Kidney (tissue), 11 donors: Measurements from ENCODE around the gene SEC22B. TPM values are rescaled to one million over a fixed set of nuclear protein-coding genes. Genes with fewer than 3 reads are reported as not detected.
"Not testable (repeated sequence)": the region's sequence is repeated elsewhere in the genome, so short reads cannot be mapped to it uniquely, and the experiment has no call there.

Experiments used
- DNase-seq, 5 donors: peaks; one replicate each; pipeline ENCODE4 v3.0.0-alpha.2; 2013 to 2020
- FAIRE-seq: peaks from 2 replicates; lab custom pipeline; 2012; peaks lifted over from hg19 to GRCh38; lab: Jason Lieb, UNC
- H3K27ac ChIP-seq, 2 donors: one replicate each; pipeline ENCODE4 v1.7.0; 2013; ENCODE audit warnings: low read depth in 2 of 2, low read length in 2 of 2, inconsistent platforms in 1 of 2
- H3K27me3 ChIP-seq: one replicate; pipeline ENCODE4 v1.7.1; 2013; ENCODE audit warnings: low read length, inconsistent platforms; ENCODE audit not compliant: control insufficient read depth, insufficient read depth
- H3K36me3 ChIP-seq, 3 donors: one replicate each; pipeline versions ENCODE4 v1.7.0 to v1.7.1; 2013; ENCODE audit warnings: low read length in 3 of 3, control low read depth in 1 of 3, inconsistent platforms in 1 of 3; ENCODE audit not compliant: insufficient read depth in 3 of 3, control insufficient read depth in 2 of 3
- H3K4me1 ChIP-seq, 3 donors: one replicate each; pipeline versions ENCODE4 v1.7.0 to v1.7.1; 2013; ENCODE audit warnings: low read length in 3 of 3, inconsistent platforms in 1 of 3, low read depth in 1 of 3; ENCODE audit not compliant: control insufficient read depth in 2 of 3, insufficient read depth in 2 of 3
- H3K4me3 ChIP-seq, 3 donors: one replicate each; pipeline versions ENCODE4 v1.7.0 to v1.8.1; 2013; ENCODE audit warnings: low read length in 3 of 3, control low read depth in 1 of 3, inconsistent platforms in 1 of 3
- H3K9ac ChIP-seq, 3 donors: one replicate each; pipeline versions ENCODE4 v1.7.0 to v1.7.1; 2013; ENCODE audit warnings: low read length in 3 of 3, control low read depth in 1 of 3, inconsistent platforms in 1 of 3
- H3K9me3 ChIP-seq, 3 donors: one replicate each; pipeline versions ENCODE4 v1.7.0 to v1.7.1; 2013; ENCODE audit warnings: low read length in 3 of 3, control low read depth in 1 of 3, inconsistent platforms in 1 of 3; ENCODE audit not compliant: control insufficient read depth in 2 of 3, insufficient read depth in 1 of 3
- intact Hi-C: fragments of 100-400 bp; cut with DNase I; formaldehyde crosslinking; loops from one replicate; pipeline ENCODE4 v1.11.1; 2022
- polyA plus RNA-seq: library from polyadenylated mRNA; stranded (reverse); fragments of 350-450 nt; fragmentation: Illumina TruSeq; extraction: RNeasy Lipid Tissue Mini Kit (QIAGEN cat#74804); gene quantifications from one replicate; pipeline ENCODE4 v1.2.3, GENCODE V29; 2014; ENCODE audit warnings: low read depth, low replicate concordance; ENCODE audit not compliant: insufficient read depth
- total RNA-seq: library from RNA; stranded (reverse); fragmentation: NEBNext Ultra II Directional; extraction: Animal tissue kit (Norgen Biotek cat#: 25700); gene quantifications from one replicate; pipeline ENCODE4 v1.2.1, GENCODE V29; 2021
- donor health status: control.
- donor health status: control.
- donor health status: DM: yes; HTN: yes; CAD: no.
- donor health status: Normal renal cell carcinoma (clear cell type).

Gene SEC22B
- total and polyA plus RNA-seq, 2 donors from 2014 or later: 20.1 to 29.8 TPM

- FAIRE-seq, H3K36me3 ChIP-seq, DNase-seq, H3K27me3 ChIP-seq, H3K4me3 ChIP-seq, H3K27ac ChIP-seq, intact Hi-C loops, H3K9me3 ChIP-seq, H3K9ac ChIP-seq, H3K4me1 ChIP-seq: not testable (repeated sequence)
Measured at GRCh38 chr1:120150138-120150822, 26.0 kb downstream of the SEC22B start.

GRCh38 chr1:120149420-120150059 lies 26.8 kb downstream of the SEC22B start:
- FAIRE-seq, intact Hi-C loops: not testable (repeated sequence)

GRCh38 chr1:120145806-120146205 lies 30.5 kb downstream of the SEC22B start:
- H3K4me1 ChIP-seq, H3K9me3 ChIP-seq: not testable (repeated sequence)

More at GRCh38 chr1:120149420-120150059, 26.8 kb downstream of the SEC22B start:
- not testable (repeated sequence) for H3K27me3 ChIP-seq, H3K36me3 ChIP-seq, H3K9ac ChIP-seq, H3K27ac ChIP-seq, H3K4me1 ChIP-seq, H3K9me3 ChIP-seq, H3K4me3 ChIP-seq, DNase-seq

GRCh38 chr1:120144626-120145025 lies 31.7 kb downstream of the SEC22B start:
- H3K36me3 ChIP-seq, H3K27ac ChIP-seq, H3K9me3 ChIP-seq, H3K9ac ChIP-seq, intact Hi-C loops, FAIRE-seq, DNase-seq, H3K4me1 ChIP-seq, H3K27me3 ChIP-seq, H3K4me3 ChIP-seq: not testable (repeated sequence)

More at GRCh38 chr1:120145806-120146205, 30.5 kb downstream of the SEC22B start:
- FAIRE-seq: peak; percentile 57
- intact Hi-C loops, H3K27me3 ChIP-seq, H3K4me3 ChIP-seq, H3K27ac ChIP-seq, H3K36me3 ChIP-seq, H3K9ac ChIP-seq: not testable (repeated sequence)
- DNase-seq: peak in 1 of 5 donors; percentile 30

- H3K27me3 ChIP-seq, H3K9me3 ChIP-seq, H3K4me1 ChIP-seq, FAIRE-seq, intact Hi-C loops, H3K36me3 ChIP-seq, H3K4me3 ChIP-seq, DNase-seq, H3K9ac ChIP-seq, H3K27ac ChIP-seq: not testable (repeated sequence)
Measured at GRCh38 chr1:120144169-120144568, 32.2 kb downstream of the SEC22B start.

- H3K27me3 ChIP-seq, H3K36me3 ChIP-seq, H3K9me3 ChIP-seq, H3K9ac ChIP-seq, intact Hi-C loops, H3K4me3 ChIP-seq, FAIRE-seq, H3K27ac ChIP-seq, H3K4me1 ChIP-seq: not testable (repeated sequence)
- DNase-seq: peak in 1 of 5 donors; percentile 64
Measured at GRCh38 chr1:120143334-120143733, 33.0 kb downstream of the SEC22B start.

GRCh38 chr1:120142512-120143263 lies 33.6 kb downstream of the SEC22B start:
- H3K27ac ChIP-seq, H3K4me1 ChIP-seq, H3K9ac ChIP-seq, H3K36me3 ChIP-seq, H3K4me3 ChIP-seq, FAIRE-seq, intact Hi-C loops, H3K9me3 ChIP-seq, H3K27me3 ChIP-seq: not testable (repeated sequence)
- peak; percentile 36 to 72 (median 49) for DNase-seq

GRCh38 chr1:120141865-120142264 lies 34.5 kb downstream of the SEC22B start:
- H3K27ac ChIP-seq, H3K27me3 ChIP-seq, FAIRE-seq, H3K9me3 ChIP-seq, intact Hi-C loops, H3K4me1 ChIP-seq, H3K4me3 ChIP-seq, H3K9ac ChIP-seq, DNase-seq, H3K36me3 ChIP-seq: not testable (repeated sequence)
